ENCODE results near the gene AUTS2.

The AUTS2 gene

GRCh38 chr7:69673074-69673473 lies 74.8 kb downstream of the AUTS2 start:
- Mint-ChIP-seq H3K4me3 (no peak overlapping the region), H3K36me3 (ENCODE audit: low read depth) (no peaks in the 10 kb centered on the region), H3K27me3 (ENCODE audit: low read depth, poor library complexity) (no peaks in the 10 kb centered on the region), H3K9me3 (no peaks in the 10 kb centered on the region), H3K27ac (peak overlapping the region; percentile 43), H3K4me1 (peaks cover 67% of the 10 kb centered on the region)
- DNase-seq: no peak
- TF ChIP-seq CTCF (IDR thresholded peaks at IDR 0.05): no peak

- TF ChIP-seq CTCF (IDR thresholded peaks at IDR 0.05): no peak
- no peak for DNase-seq
- Mint-ChIP-seq H3K4me1 (peaks cover 83% of the 10 kb centered on the region), H3K4me3 (no peak overlapping the region), H3K9me3 (no peaks in the 10 kb centered on the region), H3K36me3 (ENCODE audit: low read depth) (no peaks in the 10 kb centered on the region), H3K27ac (no peak overlapping the region), H3K27me3 (ENCODE audit: low read depth, poor library complexity) (no peaks in the 10 kb centered on the region)
Observed at GRCh38 chr7:69674701-69675182, 76.5 kb downstream of the AUTS2 start.

GRCh38 chr7:69676247-69676646 lies 78.0 kb downstream of the AUTS2 start:
- Mint-ChIP-seq H3K27me3 (ENCODE audit: low read depth, poor library complexity) (no peaks in the 10 kb centered on the region), H3K4me1 (peaks cover 76% of the 10 kb centered on the region), H3K27ac (peak overlapping the region; percentile 39), H3K36me3 (ENCODE audit: low read depth) (no peaks in the 10 kb centered on the region), H3K4me3 (no peak overlapping the region), H3K9me3 (no peaks in the 10 kb centered on the region)
- no peak for DNase-seq
- no peak for TF ChIP-seq CTCF (IDR thresholded peaks at IDR 0.05)

DNA sequence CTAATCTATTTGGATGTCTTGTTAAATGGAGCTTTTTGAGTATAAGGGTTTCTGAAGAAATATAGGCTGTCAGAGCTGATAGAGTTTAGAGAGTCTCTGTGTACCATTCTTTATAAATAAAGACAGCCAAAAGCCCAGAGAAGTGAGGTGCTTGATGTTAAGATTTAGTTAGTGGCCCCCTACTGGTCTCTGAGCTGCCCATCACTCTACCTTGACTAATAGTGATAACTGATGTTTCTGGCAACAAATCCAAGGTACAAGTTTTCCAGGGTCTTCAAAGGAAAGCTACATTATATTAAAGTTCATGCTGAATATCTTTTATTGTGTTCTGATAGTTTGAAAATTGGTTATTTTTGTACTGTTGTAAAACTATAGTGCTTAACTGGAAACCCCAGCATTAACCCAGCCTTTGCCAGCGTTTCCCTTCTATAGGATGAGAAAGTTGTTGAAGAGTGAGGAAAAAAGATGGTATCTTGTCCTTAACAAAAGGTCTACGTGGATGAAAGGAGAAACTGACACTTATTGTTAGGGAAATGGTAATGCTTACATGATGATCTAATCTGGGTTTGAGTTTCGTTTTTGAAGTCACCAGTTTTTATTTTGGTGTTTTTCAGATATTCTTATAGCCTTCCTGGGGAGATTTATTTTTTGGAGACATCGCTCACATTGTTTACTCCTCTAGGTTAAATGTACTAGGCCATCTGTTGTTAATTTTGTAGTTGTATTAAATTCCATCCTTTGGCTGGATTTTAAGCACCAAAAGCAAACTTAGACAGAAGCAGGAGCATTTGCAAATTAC lies 79.0 kb downstream of the AUTS2 start:
- Mint-ChIP-seq H3K4me3 (peak overlapping the region; percentile 15), H3K4me1 (peaks cover 80% of the 10 kb centered on the region), H3K9me3 (no peaks in the 10 kb centered on the region), H3K27me3 (ENCODE audit: low read depth, poor library complexity) (no peaks in the 10 kb centered on the region), H3K36me3 (ENCODE audit: low read depth) (no peaks in the 10 kb centered on the region), H3K27ac (peak overlapping the region; percentile 50)
- no peak for DNase-seq
- peak; percentile 37 for TF ChIP-seq CTCF (IDR thresholded peaks at IDR 0.05)

DNA sequence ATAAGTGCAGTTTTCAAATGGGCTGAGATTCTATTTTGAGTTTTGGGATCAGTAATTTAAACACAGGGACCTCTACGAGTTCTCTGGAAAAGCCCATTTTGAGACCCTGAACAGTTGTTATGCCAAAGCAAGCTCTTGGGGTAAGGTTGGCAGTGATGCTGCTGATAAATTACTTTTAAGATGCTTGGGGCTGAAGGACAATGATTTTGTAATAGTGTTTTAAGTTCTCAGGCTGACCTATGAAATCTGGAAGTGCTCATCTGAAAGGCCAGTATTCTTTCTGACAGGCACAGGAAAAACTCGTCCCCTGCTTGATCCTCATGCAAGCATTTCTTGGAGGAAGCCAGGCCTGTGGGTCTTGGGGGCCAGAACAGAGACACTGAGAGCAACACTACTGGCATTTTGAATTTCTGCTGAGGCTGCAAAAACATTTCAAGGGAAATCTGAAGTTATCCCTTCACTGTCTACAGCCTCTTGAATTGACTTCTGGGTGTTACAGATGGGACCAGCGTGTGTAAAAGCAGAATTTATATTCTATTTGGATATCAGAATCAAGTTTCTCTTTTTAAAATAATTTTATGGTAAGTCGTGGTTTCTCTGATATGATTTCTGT lies 79.7 kb downstream of the AUTS2 start:
- Mint-ChIP-seq H3K4me1 (peaks cover 79% of the 10 kb centered on the region), H3K36me3 (ENCODE audit: low read depth) (no peaks in the 10 kb centered on the region), H3K27ac (peak overlapping the region; percentile 50), H3K4me3 (peak overlapping the region; percentile 15), H3K9me3 (no peaks in the 10 kb centered on the region), H3K27me3 (ENCODE audit: low read depth, poor library complexity) (no peaks in the 10 kb centered on the region)
- no peak for TF ChIP-seq CTCF (IDR thresholded peaks at IDR 0.05)
- DNase-seq: no peak
